Kasumi-1 (cell line): ENCODE measurements around the gene MMD.
"Not testable (repeated sequence)": the region's sequence is repeated elsewhere in the genome, so short reads cannot be mapped to it uniquely, and the experiment has no call there.

Source experiments
- DNase-seq, 2 experiments: peaks; one replicate each; lab custom pipeline; 2025; lab: John Stamatoyannopoulos, UW

MMD gene

GRCh38 chr17:55423535-55423934 is 1.9 kb upstream of the MMD start:
- no peak for DNase-seq

DNA sequence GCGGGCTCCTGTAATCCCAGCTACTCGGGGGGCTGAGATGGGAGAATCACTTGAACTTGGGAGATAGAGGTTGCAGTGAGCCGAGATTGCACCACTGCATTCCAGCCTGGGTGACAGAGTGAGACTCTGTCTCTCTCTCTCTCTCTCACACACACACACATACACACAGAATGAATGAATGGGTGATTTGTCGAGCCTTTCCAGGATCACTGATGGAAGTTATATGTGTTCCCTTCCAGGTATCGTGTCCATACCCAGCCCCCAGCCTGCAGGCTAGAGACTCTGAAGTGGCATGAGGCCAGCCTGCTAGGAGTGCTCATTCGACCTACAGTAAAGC is 1.2 kb upstream of the MMD start:
- not testable (repeated sequence) for DNase-seq

- peak; percentile 39 to 49 for DNase-seq
These were observed 858 bp downstream of the MMD start for GRCh38 chr17:55420776-55421178.

DNA sequence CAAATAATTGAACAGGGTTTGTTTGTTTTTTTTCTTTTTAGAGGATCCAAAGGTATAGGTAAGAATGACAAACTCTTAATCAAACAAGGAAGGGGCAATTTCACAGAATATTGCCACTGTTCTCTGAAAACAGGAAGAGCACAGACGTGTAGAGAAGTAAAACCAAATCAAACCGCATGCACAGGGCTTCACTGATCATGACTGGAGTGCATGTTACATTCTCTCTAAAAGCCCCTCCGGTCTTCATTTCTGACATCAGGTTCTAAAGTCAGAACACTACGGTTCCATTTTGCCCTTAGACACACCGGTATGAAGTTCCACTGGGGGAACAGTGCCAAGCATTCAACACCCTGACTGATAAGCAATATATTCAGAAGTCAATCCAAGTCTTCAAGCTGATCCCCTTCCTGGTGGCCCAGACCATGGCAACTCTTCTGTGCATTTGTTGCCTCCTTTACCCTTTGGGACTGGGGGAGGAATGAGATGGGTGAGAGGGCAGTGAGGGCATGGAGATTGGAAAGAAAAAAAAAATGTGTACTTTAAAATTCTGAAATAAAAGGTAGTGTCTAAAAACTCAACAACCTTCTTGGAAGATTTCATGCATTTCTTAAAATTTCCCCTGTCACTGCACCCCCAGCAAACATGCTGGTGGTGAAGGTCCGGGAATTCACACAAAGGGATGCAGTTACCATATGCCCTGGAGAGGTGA is 1.4 kb downstream of the MMD start:
- DNase-seq, result peak; percentile 76 to 79

DNA sequence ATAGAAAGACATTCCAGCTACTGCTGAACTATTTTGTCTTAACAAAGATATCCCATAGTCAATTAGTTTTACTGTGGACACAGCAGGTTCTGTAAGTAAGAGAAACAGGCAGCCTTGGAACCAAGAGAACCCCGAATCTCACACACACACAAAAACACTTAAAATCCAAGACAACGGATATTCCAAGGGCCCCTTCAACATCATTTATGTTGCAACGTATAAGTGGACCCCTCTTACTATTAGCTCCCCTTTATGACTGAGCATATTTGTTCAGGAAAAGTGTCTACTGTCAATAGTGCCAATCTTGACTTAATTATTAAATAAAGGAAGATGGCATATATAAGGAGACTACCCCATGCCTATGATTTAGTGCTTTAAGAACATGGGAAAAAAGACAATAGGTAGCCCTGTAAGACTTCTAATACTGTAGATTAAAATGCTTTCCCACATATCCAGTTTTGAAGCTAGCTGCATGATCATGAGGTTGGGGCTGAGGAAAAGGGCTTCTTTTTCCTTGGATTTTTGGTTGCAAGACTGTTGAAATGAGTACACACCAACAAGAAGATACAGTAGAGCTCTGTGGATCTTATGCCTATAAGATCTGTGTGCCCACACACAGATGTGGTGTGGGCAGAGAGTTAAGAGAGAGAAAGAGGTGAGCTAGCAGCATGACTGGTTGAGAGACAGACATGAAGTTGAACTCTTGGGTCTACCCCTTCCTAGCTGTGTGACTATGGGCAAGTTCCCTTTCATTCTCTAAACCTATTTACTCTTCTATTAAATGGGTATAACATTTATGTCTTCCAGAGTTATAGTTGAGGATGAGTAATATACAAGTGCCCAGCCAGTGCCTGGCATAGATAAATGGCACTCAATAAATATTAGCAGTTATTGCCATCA is 3.0 kb downstream of the MMD start:
- no peak for DNase-seq

- no peak for DNase-seq
These were observed 4.0 kb downstream of the MMD start for GRCh38 chr17:55417411-55418268.

DNA sequence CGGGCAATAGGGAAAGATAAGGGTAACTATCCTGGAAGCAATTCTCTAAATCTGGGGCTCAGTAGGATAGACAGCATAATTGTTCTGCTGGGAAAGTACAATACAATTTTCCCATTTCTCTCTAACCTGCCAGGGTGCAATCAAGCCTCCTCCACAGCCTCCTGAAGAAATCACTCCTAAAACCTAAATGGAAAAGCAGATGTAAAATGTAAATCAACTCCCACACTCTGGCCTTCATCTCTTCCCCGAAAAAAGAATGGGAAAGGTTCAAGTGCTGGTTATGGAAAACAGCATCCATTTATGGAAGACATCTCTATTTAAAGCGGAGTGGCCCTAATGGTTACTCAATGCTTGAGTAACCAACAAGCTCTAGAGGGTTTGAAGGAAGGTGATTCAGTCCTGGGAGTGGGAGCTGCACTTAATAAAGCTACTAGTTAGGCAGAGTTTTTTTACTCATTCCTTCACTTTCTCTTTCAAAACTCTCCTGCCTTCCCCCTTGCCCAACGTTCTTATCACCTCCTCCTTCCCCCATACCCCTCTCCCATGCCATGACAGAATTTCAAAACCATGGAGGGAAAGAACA is 5.1 kb downstream of the MMD start:
- no peak for DNase-seq

- no peak for DNase-seq
These were observed 5.6 kb downstream of the MMD start for GRCh38 chr17:55416000-55416399.

GRCh38 chr17:55414983-55415382 is 6.7 kb downstream of the MMD start:
- no peak for DNase-seq

- DNase-seq, result no peak
These were observed 7.7 kb downstream of the MMD start for GRCh38 chr17:55413825-55414489.

DNA sequence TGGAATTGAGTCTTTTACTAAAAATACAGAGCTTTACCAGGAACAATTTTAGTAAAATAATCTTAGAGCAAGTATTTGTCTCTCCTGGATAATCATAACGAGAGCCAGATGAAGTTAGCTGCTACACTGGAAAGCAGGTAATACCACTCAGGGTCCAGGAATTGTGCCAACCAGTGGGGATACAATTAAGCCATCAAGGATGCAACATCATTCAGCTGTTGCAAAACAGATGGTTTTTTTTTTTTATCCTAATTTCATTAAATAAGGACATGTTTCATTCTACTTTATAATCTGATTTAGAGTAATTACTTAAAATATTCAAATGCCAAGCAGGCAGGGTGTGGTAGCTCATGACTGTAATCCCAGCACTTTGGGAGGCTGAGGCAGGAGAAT is 10.2 kb downstream of the MMD start:
- no peak for DNase-seq

- DNase-seq, result no peak
These were observed 10.7 kb downstream of the MMD start for GRCh38 chr17:55410722-55411462.

- no peak for DNase-seq
These were observed 12.4 kb downstream of the MMD start for GRCh38 chr17:55409030-55409800.

- DNase-seq, result no peak
These were observed 13.7 kb downstream of the MMD start for GRCh38 chr17:55407641-55408566.

DNA sequence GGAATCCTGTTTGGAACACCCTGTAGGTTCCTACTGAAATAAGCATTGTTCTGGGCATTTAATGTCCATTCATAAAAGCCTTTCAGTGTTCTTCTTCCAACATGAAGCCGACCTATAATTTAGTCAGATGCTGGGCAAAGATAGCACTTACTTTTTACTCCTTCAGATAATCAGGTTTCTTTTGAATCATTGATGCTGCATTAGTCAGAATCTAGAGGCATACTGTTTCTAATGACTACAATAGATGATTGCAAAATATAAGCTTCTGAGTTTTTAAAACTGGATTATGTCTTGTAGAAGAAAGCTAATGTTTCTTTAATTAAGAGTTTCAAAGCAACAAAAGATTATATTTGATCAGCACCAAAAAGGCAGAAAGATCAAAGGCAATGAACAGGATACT is 16.0 kb downstream of the MMD start:
- no peak for DNase-seq

DNA sequence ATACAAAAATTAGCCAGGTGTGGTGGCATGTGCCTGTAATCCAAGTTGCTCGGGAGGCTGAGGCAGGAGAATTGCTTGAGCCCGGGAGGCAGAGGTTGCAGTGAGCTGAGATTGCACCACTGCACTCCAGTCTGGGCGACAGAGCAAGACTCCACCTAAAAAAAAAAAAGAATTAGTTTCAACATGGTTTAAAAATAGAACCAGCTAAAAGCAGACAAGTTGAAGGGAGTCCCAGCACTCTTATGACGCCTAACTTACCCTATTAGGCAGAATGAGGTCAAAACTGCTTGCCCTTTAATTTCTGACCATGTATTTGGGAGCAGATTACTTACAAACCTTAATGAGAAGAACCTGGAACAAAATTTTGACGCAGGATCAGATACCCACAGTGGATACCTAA is 17.4 kb downstream of the MMD start:
- not testable (repeated sequence) for DNase-seq

- DNase-seq, result no peak
These were observed 19.3 kb downstream of the MMD start for GRCh38 chr17:55402374-55402773.

GRCh38 chr17:55398689-55399088 is 22.9 kb downstream of the MMD start:
- DNase-seq, result no peak
